IPS-20b (cell line): ENCODE data around the gene LIN28B.
A peak's percentile ranks its signal among the peaks of the same experiment; 100 is the strongest.
"Not testable (repeated sequence)": the region's sequence is repeated elsewhere in the genome, so short reads cannot be mapped to it uniquely, and the experiment has no call there.

ENCODE experiments used
- H3K27ac ChIP-seq: one replicate; pipeline ENCODE4 v1.5.1; 2013; ENCODE audit warnings: low read length
- H3K27me3 ChIP-seq: 2 replicates; pipeline ENCODE4 v1.6.1; 2013; ENCODE audit warnings: mild to moderate bottlenecking, low read length, inconsistent platforms; ENCODE audit not compliant: insufficient read depth
- H3K36me3 ChIP-seq: 2 replicates; pipeline ENCODE4 v1.6.1; 2013; ENCODE audit warnings: low read depth, mild to moderate bottlenecking, inconsistent platforms, low read length, moderate library complexity; ENCODE audit not compliant: insufficient read depth
- H3K4me1 ChIP-seq: 2 replicates; pipeline ENCODE4 v1.6.1; 2013; ENCODE audit warnings: mild to moderate bottlenecking, control low read depth, inconsistent platforms, low read length, moderate library complexity; ENCODE audit not compliant: insufficient read depth
- H3K4me3 ChIP-seq: 2 replicates; pipeline ENCODE4 v1.5.1; 2013; ENCODE audit warnings: mild to moderate bottlenecking, low read length, inconsistent platforms
- H3K9ac ChIP-seq: 2 replicates; pipeline ENCODE4 v1.6.1; 2013; ENCODE audit warnings: low read depth, mild to moderate bottlenecking, inconsistent platforms, low read length, moderate library complexity
- H3K9me3 ChIP-seq: 2 replicates; pipeline ENCODE4 v1.6.1; 2013; ENCODE audit warnings: mild to moderate bottlenecking, low read depth, low read length, inconsistent platforms; ENCODE audit not compliant: insufficient read depth

The LIN28B gene

GRCh38 chr6:104958178-104959025 is 1.5 kb downstream of the LIN28B start:
- no peaks in the 10 kb centered on the region for H3K27me3 ChIP-seq
- H3K4me1 ChIP-seq, result peaks cover 19% of the 10 kb centered on the region; the same call in 1 of the 2 replicates
- H3K9me3 ChIP-seq, result no peaks in the 10 kb centered on the region
- H3K36me3 ChIP-seq, result peaks cover 19% of the 10 kb centered on the region
- H3K4me3 ChIP-seq, result peak overlapping the region; percentile 90
- H3K27ac ChIP-seq, result peak overlapping the region; percentile 96
- H3K9ac ChIP-seq, result peak overlapping the region; percentile 93

GRCh38 chr6:104959026-104959858 is 2.3 kb downstream of the LIN28B start:
- Histone ChIP-seq H3K9ac (peak overlapping the region; percentile 93), H3K27ac (peak overlapping the region; percentile 96), H3K4me3 (peak overlapping the region; percentile 90), H3K4me1 (peaks cover 15% of the 10 kb centered on the region; the same call in 1 of the 2 replicates), H3K36me3 (peaks cover 23% of the 10 kb centered on the region), H3K9me3 (no peaks in the 10 kb centered on the region), H3K27me3 (no peaks in the 10 kb centered on the region)

- no peaks in the 10 kb centered on the region for H3K9me3 ChIP-seq
- peaks cover 42% of the 10 kb centered on the region for H3K4me1 ChIP-seq
- no peak overlapping the region for H3K27ac ChIP-seq
- no peak overlapping the region; the same call in 1 of the 2 replicates for H3K9ac ChIP-seq
- peak overlapping the region; percentile 25 for H3K4me3 ChIP-seq
- no peaks in the 10 kb centered on the region for H3K27me3 ChIP-seq
- 0 out of 2 replicates have a peak, but pooled peaks cover 5% of the 10 kb centered on the region for H3K36me3 ChIP-seq
These were observed 12.2 kb downstream of the LIN28B start for GRCh38 chr6:104969108-104969507.

GRCh38 chr6:104969785-104970581 is 13.1 kb downstream of the LIN28B start:
- peaks cover 40% of the 10 kb centered on the region for H3K4me1 ChIP-seq

GRCh38 chr6:104973404-104973803 is 16.5 kb downstream of the LIN28B start:
- no peak overlapping the region for H3K27ac ChIP-seq
- no peak overlapping the region for H3K4me3 ChIP-seq
- H3K36me3 ChIP-seq, result peaks cover 15% of the 10 kb centered on the region; the same call in 1 of the 2 replicates
- no peak overlapping the region for H3K9ac ChIP-seq
- no peaks in the 10 kb centered on the region for H3K27me3 ChIP-seq
- peaks cover 38% of the 10 kb centered on the region for H3K4me1 ChIP-seq
- H3K9me3 ChIP-seq, result no peaks in the 10 kb centered on the region

More at GRCh38 chr6:104969785-104970581, 13.1 kb downstream of the LIN28B start:
- Histone ChIP-seq H3K36me3 (no peaks in the 10 kb centered on the region), H3K9ac (peak overlapping the region; percentile 4; the same call in 1 of the 2 replicates), H3K27ac (peak overlapping the region; percentile 1), H3K27me3 (no peaks in the 10 kb centered on the region), H3K4me3 (peak overlapping the region; percentile 25; the same call in 1 of the 2 replicates), H3K9me3 (no peaks in the 10 kb centered on the region)

- no peak overlapping the region for H3K4me3 ChIP-seq
- H3K27ac ChIP-seq, result no peak overlapping the region
- no peaks in the 10 kb centered on the region; the same call in 1 of the 2 replicates for H3K4me1 ChIP-seq
- H3K27me3 ChIP-seq, result no peaks in the 10 kb centered on the region
- H3K9ac ChIP-seq, result no peak overlapping the region
- peaks cover 66% of the 10 kb centered on the region for H3K36me3 ChIP-seq
- H3K9me3 ChIP-seq, result no peaks in the 10 kb centered on the region
These were observed 26.4 kb downstream of the LIN28B start for GRCh38 chr6:104983296-104983695.

GRCh38 chr6:104983776-104984175 is 26.9 kb downstream of the LIN28B start:
- H3K4me1 ChIP-seq, result no peaks in the 10 kb centered on the region; the same call in 1 of the 2 replicates
- H3K9ac ChIP-seq, result no peak overlapping the region
- no peaks in the 10 kb centered on the region for H3K9me3 ChIP-seq
- H3K27me3 ChIP-seq, result no peaks in the 10 kb centered on the region
- H3K36me3 ChIP-seq, result peaks cover 61% of the 10 kb centered on the region
- no peak overlapping the region for H3K4me3 ChIP-seq
- no peak overlapping the region for H3K27ac ChIP-seq

GRCh38 chr6:104984831-104985230 is 27.9 kb downstream of the LIN28B start:
- H3K4me1 ChIP-seq, result no peaks in the 10 kb centered on the region; the same call in 1 of the 2 replicates
- H3K9ac ChIP-seq, result no peak overlapping the region
- H3K9me3 ChIP-seq, result no peaks in the 10 kb centered on the region
- no peak overlapping the region for H3K4me3 ChIP-seq
- H3K27ac ChIP-seq, result no peak overlapping the region
- H3K36me3 ChIP-seq, result peaks cover 54% of the 10 kb centered on the region
- H3K27me3 ChIP-seq, result no peaks in the 10 kb centered on the region

GRCh38 chr6:104985875-104986274 is 29.0 kb downstream of the LIN28B start:
- not testable (repeated sequence) for H3K27ac ChIP-seq, H3K9me3 ChIP-seq, H3K9ac ChIP-seq, H3K27me3 ChIP-seq, H3K4me1 ChIP-seq, H3K4me3 ChIP-seq
- peaks cover 46% of the 10 kb centered on the region for H3K36me3 ChIP-seq

GRCh38 chr6:104986625-104987024 is 29.7 kb downstream of the LIN28B start:
- Histone ChIP-seq H3K9ac (no peak overlapping the region), H3K27ac (no peak overlapping the region), H3K36me3 (peaks cover 39% of the 10 kb centered on the region)

GRCh38 chr6:104987218-104987617 is 30.3 kb downstream of the LIN28B start:
- no peaks in the 10 kb centered on the region; the same call in 1 of the 2 replicates for H3K4me1 ChIP-seq
- no peaks in the 10 kb centered on the region for H3K27me3 ChIP-seq
- no peaks in the 10 kb centered on the region for H3K9me3 ChIP-seq
- H3K4me3 ChIP-seq, result no peak overlapping the region
- no peak overlapping the region for H3K9ac ChIP-seq
- no peak overlapping the region for H3K27ac ChIP-seq
- H3K36me3 ChIP-seq, result peaks cover 41% of the 10 kb centered on the region

More at GRCh38 chr6:104986625-104987024, 29.7 kb downstream of the LIN28B start:
- no peaks in the 10 kb centered on the region for H3K9me3 ChIP-seq
- no peaks in the 10 kb centered on the region; the same call in 1 of the 2 replicates for H3K4me1 ChIP-seq
- H3K4me3 ChIP-seq, result no peak overlapping the region
- H3K27me3 ChIP-seq, result no peaks in the 10 kb centered on the region
